ENCODE measurements around the gene MEF2A.

MEF2A gene

DNA sequence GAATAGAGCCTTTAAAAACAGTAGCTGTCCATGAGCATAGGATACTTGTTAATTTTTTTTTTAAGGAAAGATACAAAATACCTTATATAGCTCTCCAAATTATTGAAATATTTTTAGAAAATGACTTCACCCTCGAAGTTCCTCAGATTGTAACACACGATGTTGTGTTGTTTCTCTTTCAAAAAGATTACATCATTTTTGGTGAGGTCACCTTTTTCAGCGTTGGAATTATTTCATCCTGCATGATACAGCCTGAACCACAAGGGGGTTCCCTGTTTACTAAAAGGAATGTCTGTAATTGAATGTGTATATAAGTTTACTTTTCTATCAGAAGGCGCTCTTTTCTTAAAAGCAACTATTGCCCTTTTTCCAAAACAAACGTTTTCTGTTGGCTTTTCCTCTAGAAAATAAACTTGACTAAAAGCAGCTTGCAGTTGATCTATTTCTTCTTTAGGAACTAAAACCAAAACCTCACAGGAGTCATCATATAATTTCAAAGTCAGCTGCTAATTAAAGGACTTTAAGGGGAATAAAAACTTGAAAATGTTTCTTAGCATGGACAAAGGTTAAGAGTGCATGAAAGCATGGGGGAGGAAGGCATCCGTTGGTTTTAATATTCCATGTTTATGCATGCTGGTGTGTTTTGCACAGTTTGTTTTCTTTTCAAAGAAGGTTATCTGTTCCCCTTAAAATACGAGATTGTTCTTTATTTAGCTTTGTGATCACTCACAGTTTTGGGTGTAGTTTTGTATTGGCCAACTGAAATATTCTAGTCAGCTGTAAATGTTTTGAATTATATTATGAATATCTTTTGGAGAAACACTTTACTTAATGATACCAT, 138.0 kb downstream of the MEF2A start:
- no peak for TF ChIP-seq ZFX (IDR thresholded peaks at IDR 0.05)
- TF ChIP-seq, protein P1, sequence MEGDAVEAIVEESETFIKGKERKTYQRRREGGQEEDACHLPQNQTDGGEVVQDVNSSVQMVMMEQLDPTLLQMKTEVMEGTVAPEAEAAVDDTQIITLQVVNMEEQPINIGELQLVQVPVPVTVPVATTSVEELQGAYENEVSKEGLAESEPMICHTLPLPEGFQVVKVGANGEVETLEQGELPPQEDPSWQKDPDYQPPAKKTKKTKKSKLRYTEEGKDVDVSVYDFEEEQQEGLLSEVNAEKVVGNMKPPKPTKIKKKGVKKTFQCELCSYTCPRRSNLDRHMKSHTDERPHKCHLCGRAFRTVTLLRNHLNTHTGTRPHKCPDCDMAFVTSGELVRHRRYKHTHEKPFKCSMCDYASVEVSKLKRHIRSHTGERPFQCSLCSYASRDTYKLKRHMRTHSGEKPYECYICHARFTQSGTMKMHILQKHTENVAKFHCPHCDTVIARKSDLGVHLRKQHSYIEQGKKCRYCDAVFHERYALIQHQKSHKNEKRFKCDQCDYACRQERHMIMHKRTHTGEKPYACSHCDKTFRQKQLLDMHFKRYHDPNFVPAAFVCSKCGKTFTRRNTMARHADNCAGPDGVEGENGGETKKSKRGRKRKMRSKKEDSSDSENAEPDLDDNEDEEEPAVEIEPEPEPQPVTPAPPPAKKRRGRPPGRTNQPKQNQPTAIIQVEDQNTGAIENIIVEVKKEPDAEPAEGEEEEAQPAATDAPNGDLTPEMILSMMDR (conservative IDR thresholded peaks at IDR 0.05), result peak; percentile 61; the same call in 1 of the 2 replicates
- no peak overlapping the region for H3K27ac ChIP-seq

DNA sequence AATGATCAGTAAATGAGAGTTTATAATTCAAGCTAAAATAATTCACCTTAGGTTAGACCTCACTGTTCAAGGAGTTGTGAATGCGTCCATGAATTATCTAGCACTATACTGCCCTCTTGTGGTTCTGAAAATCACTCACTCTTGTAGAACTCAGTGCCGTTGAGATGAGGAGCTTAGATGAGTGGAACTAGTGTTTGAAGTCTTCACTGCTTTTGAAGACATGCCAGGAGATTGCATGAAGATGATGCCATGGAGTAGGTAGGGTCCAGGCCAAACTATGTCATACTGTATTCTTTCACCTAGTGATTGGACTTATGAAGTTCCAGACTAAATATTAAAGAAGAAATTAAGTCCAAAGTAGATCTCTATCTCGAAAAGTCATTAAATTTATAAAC, 138.7 kb downstream of the MEF2A start:
- no peak overlapping the region for H3K27ac ChIP-seq
- TF ChIP-seq ZFX (IDR thresholded peaks at IDR 0.05), result no peak
- TF ChIP-seq, protein P1 (conservative IDR thresholded peaks at IDR 0.05), result peak; percentile 79

DNA sequence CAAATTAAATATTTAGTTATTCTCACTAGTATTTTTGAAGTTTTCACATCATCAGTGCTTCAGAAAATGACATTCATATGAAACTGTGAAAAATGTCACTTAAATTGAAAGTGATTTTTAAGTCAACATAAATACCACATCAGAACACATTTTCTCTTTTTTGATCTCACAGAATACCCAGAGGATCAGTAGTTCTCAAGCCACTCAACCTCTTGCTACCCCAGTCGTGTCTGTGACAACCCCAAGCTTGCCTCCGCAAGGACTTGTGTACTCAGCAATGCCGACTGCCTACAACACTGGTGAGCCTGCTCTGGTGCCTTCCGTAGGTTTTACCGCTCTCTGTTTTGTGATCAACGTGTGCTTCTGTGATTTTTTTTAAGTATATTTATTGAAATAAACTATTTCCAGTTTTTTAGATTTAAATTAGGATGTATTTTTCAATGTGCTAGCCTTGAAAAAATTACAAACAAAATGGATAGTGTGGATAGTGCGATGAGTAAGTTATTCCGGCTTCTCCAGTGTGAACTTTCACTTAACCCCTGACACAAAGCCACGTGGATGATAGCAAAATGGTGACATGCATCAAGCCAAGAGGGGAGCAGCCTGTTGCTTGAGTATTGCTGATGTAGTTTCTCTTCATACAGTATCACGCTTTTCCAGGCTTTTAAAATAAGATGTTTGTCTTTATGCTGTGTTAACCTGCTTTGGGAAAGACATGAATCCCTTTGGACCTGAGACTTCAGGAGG, 140.9 kb downstream of the MEF2A start:
- TF ChIP-seq, protein P1 (conservative IDR thresholded peaks at IDR 0.05), result no peak
- TF ChIP-seq ZFX (IDR thresholded peaks at IDR 0.05), result no peak
- no peak overlapping the region for H3K27ac ChIP-seq

DNA sequence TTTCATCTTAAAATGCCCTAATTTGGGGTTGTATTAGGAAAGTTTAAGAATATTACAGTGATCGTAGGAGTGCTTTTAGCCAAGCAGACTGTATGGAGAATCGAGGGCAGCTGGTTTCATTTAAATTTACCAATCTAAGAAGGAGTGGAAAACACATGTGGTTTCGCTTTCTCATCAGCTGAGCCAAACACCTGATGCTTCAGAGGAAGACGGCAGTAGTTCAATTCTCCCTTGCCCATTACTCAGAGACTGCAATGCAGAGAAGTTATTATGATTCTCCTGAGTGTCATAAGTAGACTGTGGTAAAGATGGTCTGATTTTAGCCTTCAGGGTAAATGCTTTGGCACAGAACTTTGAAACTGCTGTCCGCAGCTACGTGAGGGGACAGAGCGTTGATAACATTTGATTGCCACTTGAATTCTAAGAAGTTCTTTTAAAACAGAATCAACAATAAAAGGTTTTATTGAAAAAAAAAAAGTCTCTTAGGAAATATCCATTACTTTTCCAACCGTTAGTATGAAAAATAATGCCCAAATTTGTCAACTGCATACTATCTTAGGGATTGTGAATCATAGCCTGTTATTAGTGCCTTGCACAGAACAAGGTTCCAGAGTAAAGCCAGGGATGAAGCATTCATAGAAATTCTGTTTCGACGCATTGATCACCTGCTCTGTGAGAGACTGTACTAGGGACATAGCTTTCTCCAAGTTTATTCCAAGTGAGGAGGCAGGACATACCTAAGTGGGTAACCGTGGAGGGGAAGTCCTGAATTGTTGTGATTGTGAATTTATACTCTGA, 141.9 kb downstream of the MEF2A start:
- TF ChIP-seq, protein P1 (conservative IDR thresholded peaks at IDR 0.05), result no peak
- no peak for TF ChIP-seq ZFX (IDR thresholded peaks at IDR 0.05)
- H3K27ac ChIP-seq, result no peak overlapping the region

GRCh38 chr15:99708563-99708962, 142.8 kb downstream of the MEF2A start:
- H3K27ac ChIP-seq, result no peak overlapping the region
- no peak for TF ChIP-seq ZFX (IDR thresholded peaks at IDR 0.05)
- TF ChIP-seq, protein P1 (conservative IDR thresholded peaks at IDR 0.05), result no peak

DNA sequence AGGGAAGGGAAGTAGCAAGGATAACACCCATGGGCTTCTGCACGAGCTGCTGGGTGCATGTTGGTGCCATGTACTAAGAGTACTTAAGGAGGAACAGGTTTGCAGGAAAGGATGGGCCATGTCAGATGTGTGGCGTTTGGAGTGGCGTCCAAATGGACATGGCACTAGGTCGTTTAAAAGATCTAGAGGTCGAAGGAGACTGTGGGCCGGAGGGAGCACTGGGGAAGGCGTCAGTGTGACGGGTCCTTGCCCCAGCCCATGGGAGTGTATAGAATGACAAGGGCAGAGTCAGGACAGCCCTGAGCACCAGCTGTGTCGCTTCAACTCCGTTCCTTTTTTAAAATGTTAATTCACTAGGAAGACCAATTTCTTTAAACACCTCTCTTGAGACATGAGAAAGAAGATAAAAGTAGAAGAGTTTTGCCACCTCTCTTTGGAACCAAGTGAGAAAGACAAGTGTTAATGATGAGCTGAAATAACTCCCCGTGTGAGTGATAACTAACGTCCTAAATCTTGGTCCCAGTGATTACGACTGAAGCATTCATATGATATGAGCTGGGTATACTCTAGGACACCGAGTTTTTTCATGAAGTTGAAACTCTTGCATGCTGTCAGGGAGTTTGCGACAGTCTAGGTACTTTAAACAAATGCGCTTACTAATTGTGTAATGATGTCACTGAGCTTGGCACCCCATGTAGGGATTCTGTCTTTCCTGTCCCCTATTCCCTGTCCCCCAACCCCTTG, 143.6 kb downstream of the MEF2A start:
- H3K27ac ChIP-seq, result no peak overlapping the region
- no peak for TF ChIP-seq ZFX (IDR thresholded peaks at IDR 0.05)
- TF ChIP-seq, protein P1 (conservative IDR thresholded peaks at IDR 0.05), result no peak

All from C4-2B (cell line).